GM13977 (cell line): ENCODE data around the gene PIP5K1B.

ENCODE experiments used
- DNase-seq: peaks from one replicate; pipeline ENCODE4 v3.0.0; 2012; ENCODE audit warnings: low spot score
- in situ Hi-C: fragments of 300-500 bp; cut with MboI; formaldehyde crosslinking; loops from one replicate; pipeline ENCODE4 v1.12.0; 2022; ENCODE audit warnings: low sequenced_read_pairs, low pct_unique_long_range_greater_than_20kb, mixed read lengths, inconsistent platforms; ENCODE audit not compliant: unreplicated experiment
- TF ChIP-seq, protein P1 (sequence below): IDR thresholded peaks from 2 replicates; pipeline ENCODE4 v1.5.1; 2012; ENCODE audit warnings: mild to moderate bottlenecking, control low read depth; ENCODE audit not compliant: insufficient read depth; ENCODE audit errors: extremely low read depth, missing control alignments

The PIP5K1B gene

DNA sequence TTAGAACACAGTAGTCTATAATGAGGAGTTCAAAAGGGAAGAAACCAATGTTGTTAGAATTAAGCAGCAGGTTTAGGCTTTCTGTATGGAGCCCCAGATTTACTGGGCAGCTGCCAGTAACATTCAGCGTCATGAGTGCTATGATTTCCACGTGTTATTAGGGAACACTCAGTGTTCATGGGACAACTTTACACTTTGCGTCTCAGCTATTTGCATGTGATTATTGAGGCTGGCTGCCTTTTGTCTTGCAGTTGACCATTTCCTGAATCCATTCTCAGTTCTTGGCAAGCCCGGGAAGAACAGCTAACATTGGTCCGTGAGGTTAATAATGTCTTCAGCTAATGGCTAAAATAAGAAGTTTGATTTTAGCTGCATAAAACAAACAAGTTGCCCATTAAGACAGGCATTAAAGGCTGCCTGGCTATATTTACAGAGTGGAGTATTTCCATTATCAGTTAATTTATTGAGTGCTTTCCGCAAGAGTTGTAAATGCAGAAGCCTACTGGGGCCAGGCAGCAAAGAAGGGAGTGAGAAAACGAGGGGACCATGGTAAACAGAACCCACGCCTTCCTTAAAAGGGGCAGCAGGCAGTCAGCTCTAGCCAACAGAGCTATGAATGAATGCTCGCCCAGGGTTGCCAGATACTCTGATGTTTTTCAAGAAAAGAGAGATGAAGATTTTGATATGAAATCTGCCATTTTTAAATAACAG is 120.9 kb downstream of the PIP5K1B start:
- in situ Hi-C loops, result no loop called here
- TF ChIP-seq, protein P1, sequence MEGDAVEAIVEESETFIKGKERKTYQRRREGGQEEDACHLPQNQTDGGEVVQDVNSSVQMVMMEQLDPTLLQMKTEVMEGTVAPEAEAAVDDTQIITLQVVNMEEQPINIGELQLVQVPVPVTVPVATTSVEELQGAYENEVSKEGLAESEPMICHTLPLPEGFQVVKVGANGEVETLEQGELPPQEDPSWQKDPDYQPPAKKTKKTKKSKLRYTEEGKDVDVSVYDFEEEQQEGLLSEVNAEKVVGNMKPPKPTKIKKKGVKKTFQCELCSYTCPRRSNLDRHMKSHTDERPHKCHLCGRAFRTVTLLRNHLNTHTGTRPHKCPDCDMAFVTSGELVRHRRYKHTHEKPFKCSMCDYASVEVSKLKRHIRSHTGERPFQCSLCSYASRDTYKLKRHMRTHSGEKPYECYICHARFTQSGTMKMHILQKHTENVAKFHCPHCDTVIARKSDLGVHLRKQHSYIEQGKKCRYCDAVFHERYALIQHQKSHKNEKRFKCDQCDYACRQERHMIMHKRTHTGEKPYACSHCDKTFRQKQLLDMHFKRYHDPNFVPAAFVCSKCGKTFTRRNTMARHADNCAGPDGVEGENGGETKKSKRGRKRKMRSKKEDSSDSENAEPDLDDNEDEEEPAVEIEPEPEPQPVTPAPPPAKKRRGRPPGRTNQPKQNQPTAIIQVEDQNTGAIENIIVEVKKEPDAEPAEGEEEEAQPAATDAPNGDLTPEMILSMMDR, result no peak
- DNase-seq, result no peak

- in situ Hi-C loops, result no loop called here
- TF ChIP-seq, protein P1, result no peak
Measured at GRCh38 chr9:68827837-68828744, 123.1 kb downstream of the PIP5K1B start.

DNA sequence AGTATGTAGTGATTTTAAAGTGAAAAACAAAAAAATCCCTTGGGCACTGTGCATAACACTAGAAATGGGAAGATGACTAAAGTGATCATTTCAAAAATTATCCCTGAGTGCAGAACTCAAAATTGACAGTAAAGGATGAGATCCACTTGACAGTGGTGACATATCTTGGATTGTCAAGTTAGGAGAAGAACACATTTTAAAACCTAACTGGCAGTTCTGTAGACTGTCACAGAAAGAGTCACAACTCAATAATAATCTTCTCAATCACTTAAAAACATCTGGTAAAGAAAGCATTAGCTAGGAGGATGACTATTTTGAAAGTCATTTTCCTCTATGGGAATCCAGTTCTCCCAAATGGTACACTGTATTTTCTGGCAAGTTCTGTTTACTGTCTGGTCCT is 127.1 kb downstream of the PIP5K1B start:
- no peak for DNase-seq
- in situ Hi-C loops, result no loop called here
- TF ChIP-seq, protein P1, result no peak

More at GRCh38 chr9:68827837-68828744, 123.1 kb downstream of the PIP5K1B start:
- no peak for DNase-seq

GRCh38 chr9:68832861-68833518 is 128.0 kb downstream of the PIP5K1B start:
- in situ Hi-C loops, result no loop called here
- TF ChIP-seq, protein P1, result no peak
- DNase-seq, result no peak

DNA sequence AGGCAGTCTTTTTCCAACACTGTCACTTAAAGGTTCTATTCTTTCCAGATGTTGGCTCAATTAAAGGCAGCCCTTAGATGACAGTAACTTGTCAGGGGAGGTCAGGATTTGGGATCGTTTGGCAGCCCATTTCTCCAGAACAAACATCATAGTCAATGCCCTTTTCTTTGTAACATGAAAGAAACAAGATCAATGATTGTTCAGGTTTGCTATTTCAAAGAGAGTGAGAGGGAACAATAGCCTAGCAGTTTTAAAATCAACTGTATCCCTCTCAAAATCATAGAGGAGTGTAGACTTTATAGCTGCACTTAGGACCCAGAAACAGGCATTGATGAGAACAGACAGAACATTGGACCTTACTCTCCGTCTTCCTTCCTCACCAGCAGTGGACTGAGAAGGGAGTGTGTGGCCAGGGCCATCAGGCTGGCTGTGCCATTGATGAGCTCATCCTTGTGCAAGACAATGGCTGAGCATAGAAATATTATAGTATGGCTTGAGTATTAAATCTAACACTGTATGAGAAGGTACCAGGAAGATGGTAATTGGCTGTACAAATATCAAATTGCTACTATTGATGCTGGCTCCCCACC is 130.0 kb downstream of the PIP5K1B start:
- in situ Hi-C loops, result no loop called here
- TF ChIP-seq, protein P1, result no peak
- no peak for DNase-seq

GRCh38 chr9:68836788-68837187 is 131.7 kb downstream of the PIP5K1B start:
- in situ Hi-C loops, result no loop called here
- TF ChIP-seq, protein P1, result no peak
- no peak for DNase-seq
